ENCODE data around the gene CCDC70. TPM values are rescaled to one million over a fixed set of nuclear protein-coding genes. Genes with fewer than 3 reads are reported as not detected.

The CCDC70 gene
- total RNA-seq, 1 donor from 2014 or later = not detected

- no peaks in the 10 kb centered on the region for H3K36me3 ChIP-seq
- H3K4me1 ChIP-seq = no peaks in the 10 kb centered on the region
- no peaks in the 10 kb centered on the region for H3K9me3 ChIP-seq
- no peaks in the 10 kb centered on the region for H3K27me3 ChIP-seq
- intact Hi-C loops (cut with DNase I) = no loop called here
- H3K4me3 ChIP-seq = no peak overlapping the region
- TF ChIP-seq CTCF (IDR thresholded peaks at IDR 0.05) (no peak), POLR2A (IDR thresholded peaks at IDR 0.05) (no peak), POLR2AphosphoS5 (IDR thresholded peaks at IDR 0.05; ENCODE audit: insufficient read depth in 1 of 2, low read depth in 1 of 2) (no peak)
- DNase-seq (ENCODE audit: extremely low spot score in 2 of 2) = no peak
- no peak overlapping the region for H3K27ac ChIP-seq
Measured at GRCh38 chr13:51867062-51867461, 5.3 kb downstream of the CCDC70 start.

DNA sequence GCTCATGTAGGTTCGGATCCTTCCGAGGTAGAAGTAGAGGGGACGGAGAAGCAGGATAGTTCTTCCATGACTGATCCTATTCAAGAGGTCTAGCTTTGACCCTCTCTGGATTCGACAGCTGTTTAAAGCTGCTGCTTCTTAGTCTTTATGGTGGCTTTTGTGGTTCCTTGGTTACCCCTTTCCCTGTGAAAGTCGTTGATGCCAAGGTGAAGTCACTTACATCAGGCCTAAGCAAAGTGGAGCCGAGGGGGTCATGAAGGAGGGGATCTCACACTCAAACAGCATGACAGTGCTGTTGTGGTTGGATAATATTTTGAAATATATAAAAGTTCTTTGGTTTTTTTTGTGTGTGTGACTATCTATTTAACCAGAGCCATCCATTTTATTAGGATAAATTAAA, 8.1 kb downstream of the CCDC70 start:
- intact Hi-C loops (cut with DNase I) = no loop called here
- Histone ChIP-seq H3K4me3 (no peak overlapping the region), H3K9me3 (no peaks in the 10 kb centered on the region), H3K4me1 (no peaks in the 10 kb centered on the region), H3K27ac (no peak overlapping the region), H3K36me3 (no peaks in the 10 kb centered on the region), H3K27me3 (no peaks in the 10 kb centered on the region)
- no peak for DNase-seq (ENCODE audit: extremely low spot score in 2 of 2)
- TF ChIP-seq POLR2A (IDR thresholded peaks at IDR 0.05) (no peak), POLR2AphosphoS5 (IDR thresholded peaks at IDR 0.05; ENCODE audit: insufficient read depth in 1 of 2, low read depth in 1 of 2) (no peak), CTCF (IDR thresholded peaks at IDR 0.05) (no peak)

DNA sequence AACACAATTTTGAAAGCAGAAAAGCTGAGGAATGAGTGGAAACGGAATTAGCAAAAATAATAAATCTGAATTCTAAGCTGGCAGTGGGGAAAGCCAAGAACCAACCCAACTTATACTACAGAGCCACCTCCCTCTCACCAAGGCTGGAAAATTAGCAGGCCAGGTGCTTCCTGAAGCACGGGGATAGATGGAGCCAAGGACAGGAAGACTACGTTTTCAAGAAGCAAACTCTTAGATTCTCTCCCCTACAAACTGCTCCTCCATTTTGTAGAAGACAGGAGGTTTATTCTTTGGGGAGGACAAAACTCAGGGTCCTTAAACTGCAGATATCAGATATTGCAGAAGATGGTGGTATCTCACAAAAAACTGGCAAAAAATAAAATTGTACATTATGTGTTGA, 8.8 kb downstream of the CCDC70 start:
- intact Hi-C loops (cut with DNase I) = no loop called here
- Histone ChIP-seq H3K9me3 (no peaks in the 10 kb centered on the region), H3K4me3 (no peak overlapping the region), H3K4me1 (no peaks in the 10 kb centered on the region), H3K27ac (no peak overlapping the region), H3K36me3 (no peaks in the 10 kb centered on the region), H3K27me3 (no peaks in the 10 kb centered on the region)
- TF ChIP-seq POLR2AphosphoS5 (IDR thresholded peaks at IDR 0.05; ENCODE audit: insufficient read depth in 1 of 2, low read depth in 1 of 2) (no peak), CTCF (IDR thresholded peaks at IDR 0.05) (no peak), POLR2A (IDR thresholded peaks at IDR 0.05) (no peak)
- DNase-seq (ENCODE audit: extremely low spot score in 2 of 2) = no peak

GRCh38 chr13:51873117-51873798, 11.5 kb downstream of the CCDC70 start:
- Histone ChIP-seq H3K27ac (no peak overlapping the region), H3K4me3 (no peak overlapping the region), H3K4me1 (no peaks in the 10 kb centered on the region), H3K9me3 (no peaks in the 10 kb centered on the region), H3K36me3 (no peaks in the 10 kb centered on the region), H3K27me3 (no peaks in the 10 kb centered on the region)
- intact Hi-C loops (cut with DNase I) = no loop called here
- no peak for DNase-seq (ENCODE audit: extremely low spot score in 2 of 2)
- no peak for TF ChIP-seq POLR2A (IDR thresholded peaks at IDR 0.05)
- TF ChIP-seq POLR2AphosphoS5 (IDR thresholded peaks at IDR 0.05; ENCODE audit: insufficient read depth in 1 of 2, low read depth in 1 of 2) = no peak
- TF ChIP-seq CTCF (IDR thresholded peaks at IDR 0.05) = no peak

- intact Hi-C loops (cut with DNase I) = no loop called here
- no peaks in the 10 kb centered on the region for H3K9me3 ChIP-seq
- TF ChIP-seq POLR2AphosphoS5 (IDR thresholded peaks at IDR 0.05; ENCODE audit: insufficient read depth in 1 of 2, low read depth in 1 of 2) (no peak), POLR2A (IDR thresholded peaks at IDR 0.05) (no peak), CTCF (IDR thresholded peaks at IDR 0.05) (no peak)
- H3K27ac ChIP-seq = no peak overlapping the region
- no peak overlapping the region for H3K4me3 ChIP-seq
- H3K27me3 ChIP-seq = no peaks in the 10 kb centered on the region
- no peaks in the 10 kb centered on the region for H3K36me3 ChIP-seq
- DNase-seq (ENCODE audit: extremely low spot score in 2 of 2) = no peak
- H3K4me1 ChIP-seq = no peaks in the 10 kb centered on the region
Measured at GRCh38 chr13:51873837-51874236, 12.1 kb downstream of the CCDC70 start.

Data from vagina (tissue), 2 donors.